HCT116 (cell line): ENCODE measurements around the gene ROGDI. TPM values are rescaled to one million over a fixed set of nuclear protein-coding genes. Genes with fewer than 3 reads are reported as not detected.

Source experiments
- ATAC-seq: fragments of 200-7000 bp; cut with Tn5 transposase; 2 replicates; pipeline ENCODE4 v1.9.1; 2020; ENCODE audit warnings: mild to moderate bottlenecking, moderate library complexity
- BruUV-seq: library from RNA; stranded (reverse); fragments of 400-500 nt; replicated peaks from 2 replicates; lab custom pipeline; 2021; lab: Mats Ljungman, UMichigan
- CTCF ChIA-PET: fragments of 300-600 bp; sonication (Branson Sonifier 250); formaldehyde crosslinking; loops from one replicate; lab custom pipeline; 2021; ENCODE audit warnings: antibody characterized with exemption; lab: Charles Lee
- POLR2A ChIA-PET: fragments of 300-600, 350-600 bp; sonication (Branson Sonifier 250); formaldehyde crosslinking; loops from one replicate; lab custom pipeline; 2021; ENCODE audit warnings: antibody characterized with exemption; lab: Charles Lee
- RAD21 ChIA-PET, 2 experiments: fragments of 300-600 bp; sonication (Branson Sonifier 250); formaldehyde crosslinking; loops; one replicate each; lab custom pipeline; 2023; ENCODE audit warnings: low total read pairs in 2 of 2; ENCODE audit not compliant: uncharacterized antibody in 2 of 2, unreplicated experiment in 2 of 2, low non-redundant PET in 1 of 2; lab: Charles Lee
- DNase-seq: peaks from one replicate; pipeline ENCODE4 v3.0.0-alpha.2; 2010; ENCODE audit warnings: low read depth, low spot score
- H2AFZ ChIP-seq: fragments of 200-600 bp; shearing (Covaris generic), sonication (generic); 2 replicates; pipeline ENCODE4 v1.6.1; 2017; ENCODE audit warnings: low read depth, mixed run types, mixed read lengths, antibody characterized with exemption, low read length; ENCODE audit not compliant: poor library complexity, severe bottlenecking
- H3K27ac ChIP-seq: 2 replicates; pipeline ENCODE4 v1.5.1; 2012; ENCODE audit warnings: low read depth, low read length
- H3K27me3 ChIP-seq: fragments of 200-600 bp; sonication (generic); 2 replicates; pipeline ENCODE4 v1.6.1; 2016; ENCODE audit warnings: mixed run types, low read length, mixed read lengths; ENCODE audit not compliant: insufficient read depth
- H3K36me3 ChIP-seq, 2 experiments: fragments of 200-500 bp in 1 of 2; fragments of 200-600 bp in 1 of 2; sonication (Bioruptor generic) in 1 of 2; sonication (generic) in 1 of 2; 2 replicates each; pipeline versions ENCODE4 v1.5.1 to v1.6.1; 2014 to 2016; ENCODE audit warnings: low read length in 2 of 2, inconsistent platforms in 1 of 2, mixed read lengths in 1 of 2, mixed run types in 1 of 2; ENCODE audit not compliant: insufficient read depth in 2 of 2, control insufficient read depth in 1 of 2
- H3K4me1 ChIP-seq, 2 experiments: fragments of 200-600 bp in 1 of 2; sonication (generic) in 1 of 2; 2 replicates each; pipeline versions ENCODE4 v1.5.1 to v1.6.1; 2012 to 2017; ENCODE audit warnings: low read length in 2 of 2, inconsistent platforms in 1 of 2, mild to moderate bottlenecking in 1 of 2, mixed read lengths in 1 of 2, mixed run types in 1 of 2, moderate library complexity in 1 of 2; ENCODE audit not compliant: insufficient read depth in 2 of 2, control insufficient read depth in 1 of 2
- H3K4me2 ChIP-seq: fragments of 200-600 bp; sonication (generic); 2 replicates; pipeline ENCODE4 v1.6.1; 2017; ENCODE audit warnings: mixed run types, low read length, mixed read lengths
- H3K4me3 ChIP-seq, 2 experiments: fragments of 200-600 bp in 1 of 2; sonication (generic) in 1 of 2; replicated peaks in 1 of 2; 2 replicates each; pipeline ENCODE4 v1.5.1; 2011 to 2016; ENCODE audit warnings: low read length in 2 of 2, control low read depth in 1 of 2, low read depth in 1 of 2, mild to moderate bottlenecking in 1 of 2, mixed read lengths in 1 of 2, mixed run types in 1 of 2
- H3K79me2 ChIP-seq: fragments of 200-600 bp; sonication (generic); 2 replicates; pipeline ENCODE4 v1.6.1; 2017; ENCODE audit warnings: mild to moderate bottlenecking, mixed run types, low read length, moderate library complexity, mixed read lengths; ENCODE audit not compliant: insufficient read depth
- H3K9ac ChIP-seq: fragments of 200-600 bp; sonication (generic); 2 replicates; pipeline ENCODE4 v1.6.1; 2016; ENCODE audit warnings: low read length, mixed read lengths
- H3K9me2 ChIP-seq: fragments of 200-600 bp; sonication (generic), shearing (Covaris generic); 2 replicates; pipeline ENCODE4 v1.6.1; 2017; ENCODE audit warnings: mixed run types, mild to moderate bottlenecking, moderate library complexity; ENCODE audit not compliant: insufficient read depth
- H3K9me3 ChIP-seq, 2 experiments: fragments of 200-500 bp in 1 of 2; fragments of 200-600 bp in 1 of 2; sonication (Bioruptor generic) in 1 of 2; sonication (generic) in 1 of 2; 2 replicates each; pipeline ENCODE4 v1.6.1; 2014 to 2017; ENCODE audit warnings: low read length in 2 of 2, mixed read lengths in 2 of 2, inconsistent platforms in 1 of 2, low read depth in 1 of 2, mild to moderate bottlenecking in 1 of 2, mixed run types in 1 of 2, moderate library complexity in 1 of 2; ENCODE audit not compliant: control insufficient read depth in 1 of 2, insufficient read depth in 1 of 2
- H4K20me1 ChIP-seq: fragments of 200-600 bp; sonication (generic), shearing (Covaris generic); 2 replicates; pipeline ENCODE4 v1.6.1; 2017; ENCODE audit warnings: mixed run types, mild to moderate bottlenecking, moderate library complexity; ENCODE audit not compliant: insufficient read depth
- ATF3 ChIP-seq: IDR thresholded peaks from 2 replicates; pipeline ENCODE4 v1.6.1; 2012
- EGR1 ChIP-seq: IDR thresholded peaks from 2 replicates; pipeline ENCODE4 v1.6.1; 2012; ENCODE audit warnings: low read depth
- ELF1 ChIP-seq: IDR thresholded peaks from 2 replicates; pipeline ENCODE4 v1.6.1; 2012; ENCODE audit warnings: low read depth, borderline replicate concordance
- EZH2 ChIP-seq: fragments of 200-600 bp; sonication (generic); IDR thresholded peaks from 2 replicates; pipeline ENCODE4 v1.6.1; 2017; ENCODE audit warnings: antibody characterized with exemption, mixed run types
- EZH2phosphoT487 ChIP-seq: fragments of 200-600 bp; IDR thresholded peaks from 2 replicates; pipeline ENCODE4 v1.6.1; 2018; ENCODE audit warnings: antibody characterized with exemption, borderline replicate concordance
- POLR2A ChIP-seq: IDR thresholded peaks from 2 replicates; pipeline ENCODE4 v1.7.0; 2011; ENCODE audit warnings: borderline replicate concordance; ENCODE audit not compliant: insufficient read depth, insufficient read length; ENCODE audit errors: extremely low read depth
- POLR2AphosphoS5 ChIP-seq: IDR thresholded peaks from 2 replicates; pipeline ENCODE4 v1.6.1; 2011; ENCODE audit warnings: mild to moderate bottlenecking, low read depth, low read length, moderate library complexity
- RAD21 ChIP-seq: IDR thresholded peaks from 2 replicates; pipeline ENCODE4 v1.6.1; 2012; ENCODE audit warnings: low read depth, mild to moderate bottlenecking
- SIN3A ChIP-seq: IDR thresholded peaks from 2 replicates; pipeline ENCODE4 v1.6.1; 2012; ENCODE audit warnings: low read depth
- SP1 ChIP-seq: IDR thresholded peaks from 2 replicates; pipeline ENCODE4 v1.6.1; 2012; ENCODE audit warnings: low read depth
- SRF ChIP-seq: IDR thresholded peaks from 2 replicates; pipeline ENCODE4 v1.6.1; 2012; ENCODE audit warnings: low read depth
- TCF7L2 ChIP-seq: IDR thresholded peaks from 2 replicates; pipeline ENCODE4 v1.7.0; 2011; ENCODE audit warnings: borderline replicate concordance, inconsistent platforms; ENCODE audit not compliant: insufficient read depth, insufficient read length; ENCODE audit errors: extremely low read depth
- intact Hi-C: fragments of 100-400 bp; cut with micrococcal nuclease; formaldehyde crosslinking; loops from 2 replicates; pipeline ENCODE4 v1.10.0; 2022
- total RNA-seq: library from RNA; stranded (reverse); gene quantifications from one replicate; pipeline ENCODE4 v1.2.1, GENCODE V29; 2021; ENCODE audit not compliant: unreplicated experiment
- TF ChIP-seq, protein P1 (sequence below), 3 experiments: fragments of 200-600 bp in 1 of 3; sonication (generic) in 1 of 3; IDR thresholded peaks in 2 of 3; conservative IDR thresholded peaks in 1 of 3; 2 replicates each; pipeline ENCODE4 v1.5.1; 2012 to 2017; ENCODE audit warnings: low read depth in 2 of 3, low read length in 2 of 3, antibody characterized with exemption in 1 of 3, borderline replicate concordance in 1 of 3, control low read depth in 1 of 3, mild to moderate bottlenecking in 1 of 3, mixed read lengths in 1 of 3, mixed run types in 1 of 3, moderate library complexity in 1 of 3; ENCODE audit not compliant: insufficient read depth in 1 of 3
- TF ChIP-seq, protein P2 (sequence below): IDR thresholded peaks from 2 replicates; pipeline ENCODE4 v1.6.1; 2012
- TF ChIP-seq, protein P3 (sequence below): IDR thresholded peaks from 2 replicates; pipeline ENCODE4 v1.6.1; 2012; ENCODE audit warnings: low read depth

The ROGDI gene
- total RNA-seq, 1 experiment from 2014 or later: 20.1 TPM

DNA sequence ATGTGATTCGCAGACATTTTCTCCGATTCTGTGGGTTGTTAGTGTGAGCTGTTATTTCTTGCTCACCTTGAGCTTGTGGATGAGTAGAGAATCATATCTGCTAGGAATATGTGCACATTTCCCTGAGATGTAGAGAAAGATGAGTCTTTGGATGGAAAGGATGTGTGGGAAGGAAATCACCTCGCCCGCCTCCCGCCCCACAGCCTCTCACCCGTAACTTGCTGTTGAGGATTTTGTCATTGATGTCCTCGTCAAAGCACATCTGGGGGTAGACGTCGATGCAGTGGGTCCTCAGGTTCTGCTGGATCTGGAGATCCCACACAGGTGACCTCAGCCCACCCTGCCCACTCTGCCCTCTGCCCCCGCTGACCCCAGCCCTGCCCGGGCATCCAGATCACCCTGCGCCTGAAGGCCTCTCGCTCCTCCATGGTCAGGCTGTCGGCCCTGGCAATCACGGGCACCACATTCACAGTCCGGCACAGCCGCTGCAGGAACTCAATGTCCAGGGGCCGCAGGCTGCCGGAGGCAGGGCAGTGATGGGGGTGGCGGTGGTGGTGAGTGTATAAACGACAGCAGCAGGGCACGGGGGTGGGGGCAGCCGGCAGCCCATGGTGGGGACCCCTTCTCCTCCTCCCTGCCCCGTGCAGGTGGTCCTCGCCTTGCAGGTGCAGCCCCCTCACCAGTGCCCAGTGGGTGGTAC lies 19.0 kb downstream of the ROGDI start:
- CTCF ChIA-PET: no interaction called here
- TF ChIP-seq ATF3: no peak
- TF ChIP-seq, protein P1, sequence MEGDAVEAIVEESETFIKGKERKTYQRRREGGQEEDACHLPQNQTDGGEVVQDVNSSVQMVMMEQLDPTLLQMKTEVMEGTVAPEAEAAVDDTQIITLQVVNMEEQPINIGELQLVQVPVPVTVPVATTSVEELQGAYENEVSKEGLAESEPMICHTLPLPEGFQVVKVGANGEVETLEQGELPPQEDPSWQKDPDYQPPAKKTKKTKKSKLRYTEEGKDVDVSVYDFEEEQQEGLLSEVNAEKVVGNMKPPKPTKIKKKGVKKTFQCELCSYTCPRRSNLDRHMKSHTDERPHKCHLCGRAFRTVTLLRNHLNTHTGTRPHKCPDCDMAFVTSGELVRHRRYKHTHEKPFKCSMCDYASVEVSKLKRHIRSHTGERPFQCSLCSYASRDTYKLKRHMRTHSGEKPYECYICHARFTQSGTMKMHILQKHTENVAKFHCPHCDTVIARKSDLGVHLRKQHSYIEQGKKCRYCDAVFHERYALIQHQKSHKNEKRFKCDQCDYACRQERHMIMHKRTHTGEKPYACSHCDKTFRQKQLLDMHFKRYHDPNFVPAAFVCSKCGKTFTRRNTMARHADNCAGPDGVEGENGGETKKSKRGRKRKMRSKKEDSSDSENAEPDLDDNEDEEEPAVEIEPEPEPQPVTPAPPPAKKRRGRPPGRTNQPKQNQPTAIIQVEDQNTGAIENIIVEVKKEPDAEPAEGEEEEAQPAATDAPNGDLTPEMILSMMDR (IDR thresholded peaks at IDR 0.05 in 2 of 3, conservative IDR thresholded peaks at IDR 0.05 in 1 of 3; ENCODE audit: borderline replicate concordance in 1 of 3, insufficient read depth in 1 of 3, low read depth in 2 of 3, low read length in 2 of 3): no peak
- TF ChIP-seq EZH2phosphoT487: no peak
- TF ChIP-seq POLR2AphosphoS5: no peak
- TF ChIP-seq, protein P2, sequence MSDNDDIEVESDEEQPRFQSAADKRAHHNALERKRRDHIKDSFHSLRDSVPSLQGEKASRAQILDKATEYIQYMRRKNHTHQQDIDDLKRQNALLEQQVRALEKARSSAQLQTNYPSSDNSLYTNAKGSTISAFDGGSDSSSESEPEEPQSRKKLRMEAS: no peak
- TF ChIP-seq SP1: no peak
- TF ChIP-seq SIN3A: no peak
- TF ChIP-seq, protein P3, sequence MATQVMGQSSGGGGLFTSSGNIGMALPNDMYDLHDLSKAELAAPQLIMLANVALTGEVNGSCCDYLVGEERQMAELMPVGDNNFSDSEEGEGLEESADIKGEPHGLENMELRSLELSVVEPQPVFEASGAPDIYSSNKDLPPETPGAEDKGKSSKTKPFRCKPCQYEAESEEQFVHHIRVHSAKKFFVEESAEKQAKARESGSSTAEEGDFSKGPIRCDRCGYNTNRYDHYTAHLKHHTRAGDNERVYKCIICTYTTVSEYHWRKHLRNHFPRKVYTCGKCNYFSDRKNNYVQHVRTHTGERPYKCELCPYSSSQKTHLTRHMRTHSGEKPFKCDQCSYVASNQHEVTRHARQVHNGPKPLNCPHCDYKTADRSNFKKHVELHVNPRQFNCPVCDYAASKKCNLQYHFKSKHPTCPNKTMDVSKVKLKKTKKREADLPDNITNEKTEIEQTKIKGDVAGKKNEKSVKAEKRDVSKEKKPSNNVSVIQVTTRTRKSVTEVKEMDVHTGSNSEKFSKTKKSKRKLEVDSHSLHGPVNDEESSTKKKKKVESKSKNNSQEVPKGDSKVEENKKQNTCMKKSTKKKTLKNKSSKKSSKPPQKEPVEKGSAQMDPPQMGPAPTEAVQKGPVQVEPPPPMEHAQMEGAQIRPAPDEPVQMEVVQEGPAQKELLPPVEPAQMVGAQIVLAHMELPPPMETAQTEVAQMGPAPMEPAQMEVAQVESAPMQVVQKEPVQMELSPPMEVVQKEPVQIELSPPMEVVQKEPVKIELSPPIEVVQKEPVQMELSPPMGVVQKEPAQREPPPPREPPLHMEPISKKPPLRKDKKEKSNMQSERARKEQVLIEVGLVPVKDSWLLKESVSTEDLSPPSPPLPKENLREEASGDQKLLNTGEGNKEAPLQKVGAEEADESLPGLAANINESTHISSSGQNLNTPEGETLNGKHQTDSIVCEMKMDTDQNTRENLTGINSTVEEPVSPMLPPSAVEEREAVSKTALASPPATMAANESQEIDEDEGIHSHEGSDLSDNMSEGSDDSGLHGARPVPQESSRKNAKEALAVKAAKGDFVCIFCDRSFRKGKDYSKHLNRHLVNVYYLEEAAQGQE: no peak
- TF ChIP-seq POLR2A: no peak
- no peak for TF ChIP-seq SRF
- no peak for TF ChIP-seq EGR1
- TF ChIP-seq RAD21: no peak
- no peak for TF ChIP-seq EZH2
- no peak for TF ChIP-seq TCF7L2
- TF ChIP-seq ELF1: no peak
- TF ChIP-seq, all 23 proteins: peak for 0
- Histone ChIP-seq H3K9ac (no peak overlapping the region), H3K4me2 (no peak overlapping the region), H3K27me3 (no peaks in the 10 kb centered on the region), H3K9me2 (no peaks in the 10 kb centered on the region), H3K79me2 (no peaks in the 10 kb centered on the region), H3K27ac (no peak overlapping the region), H3K4me3 (no peak overlapping the region), H3K9me3 (no peaks in the 10 kb centered on the region), H2AFZ (no peak overlapping the region), H3K4me1 (peaks cover 3 to 12% of the 10 kb centered on the region in 2 experiments; a peak in 3 of 4 replicates), H4K20me1 (no peaks in the 10 kb centered on the region), H3K36me3 (no peaks in the 10 kb centered on the region)
- ChIA-PET POLR2A (no interaction called here), RAD21 (no interaction called here)
- DNase-seq (no peak), ATAC-seq (no peak)
- intact Hi-C loops: no loop called here
- BruUV-seq: no TSS peak
